NCI-H524 (cell line): ENCODE results near the gene FBXL16.
"Not testable (repeated sequence)": the region's sequence is repeated elsewhere in the genome, so short reads cannot be mapped to it uniquely, and the experiment has no call there.

Experiments used
- DNase-seq, 2 experiments: peaks; one replicate each; lab custom pipeline; 2025; lab: John Stamatoyannopoulos, UW

Gene FBXL16

DNA sequence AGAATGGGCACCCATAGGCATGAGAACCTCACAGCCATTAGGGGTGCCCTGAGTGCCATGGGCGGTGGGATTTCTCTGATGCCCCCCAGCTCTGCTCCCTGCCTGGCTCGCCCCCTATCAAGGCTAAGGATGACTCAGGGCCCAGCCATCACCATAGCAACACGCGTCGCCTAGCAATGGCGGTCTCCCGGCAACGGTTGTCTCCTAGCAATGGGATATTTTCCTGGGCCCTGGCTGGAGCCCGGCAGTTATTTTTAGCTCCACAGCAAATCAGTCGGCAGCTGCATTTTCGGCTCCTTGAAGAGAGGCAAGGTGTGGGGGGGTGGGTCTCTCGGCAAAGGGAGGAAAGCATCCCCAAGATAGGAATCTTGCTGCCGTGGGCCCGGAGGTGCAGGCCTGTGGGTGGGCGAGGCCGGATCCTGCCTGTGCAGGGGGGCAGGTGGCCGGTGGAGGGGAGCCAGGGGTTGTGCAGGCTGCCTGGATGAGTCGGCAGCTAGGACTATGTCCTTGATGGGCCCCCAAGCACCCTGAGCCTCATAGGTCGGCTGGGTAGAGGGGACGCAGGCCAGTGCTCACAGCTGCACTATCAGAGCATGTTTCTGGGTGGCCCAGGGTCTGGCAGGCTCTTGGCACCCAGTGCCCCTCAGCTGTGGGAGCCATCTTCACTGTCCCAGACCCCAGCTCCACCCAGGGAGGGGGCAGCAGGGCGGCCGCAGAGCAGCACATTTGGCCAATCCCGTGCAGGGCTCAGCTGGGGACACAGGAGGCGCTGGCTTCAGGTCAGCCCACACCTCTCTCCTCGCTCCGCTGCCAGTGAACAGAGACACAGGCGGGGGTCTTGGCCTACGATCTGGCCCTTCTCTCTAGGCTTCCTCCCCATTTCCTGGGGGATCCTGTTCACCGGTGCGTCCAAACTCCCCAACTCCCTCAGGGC lies 4.2 kb upstream of the FBXL16 start:
- DNase-seq: peak; percentile 86 to 96

GRCh38 chr16:708959-709358 lies 3.4 kb upstream of the FBXL16 start:
- no peak for DNase-seq

- DNase-seq: no peak
Measured at GRCh38 chr16:708019-708418, 2.4 kb upstream of the FBXL16 start.

GRCh38 chr16:707062-707538 lies 1.5 kb upstream of the FBXL16 start:
- DNase-seq: peak in 1 of 2 experiments; percentile 36

DNA sequence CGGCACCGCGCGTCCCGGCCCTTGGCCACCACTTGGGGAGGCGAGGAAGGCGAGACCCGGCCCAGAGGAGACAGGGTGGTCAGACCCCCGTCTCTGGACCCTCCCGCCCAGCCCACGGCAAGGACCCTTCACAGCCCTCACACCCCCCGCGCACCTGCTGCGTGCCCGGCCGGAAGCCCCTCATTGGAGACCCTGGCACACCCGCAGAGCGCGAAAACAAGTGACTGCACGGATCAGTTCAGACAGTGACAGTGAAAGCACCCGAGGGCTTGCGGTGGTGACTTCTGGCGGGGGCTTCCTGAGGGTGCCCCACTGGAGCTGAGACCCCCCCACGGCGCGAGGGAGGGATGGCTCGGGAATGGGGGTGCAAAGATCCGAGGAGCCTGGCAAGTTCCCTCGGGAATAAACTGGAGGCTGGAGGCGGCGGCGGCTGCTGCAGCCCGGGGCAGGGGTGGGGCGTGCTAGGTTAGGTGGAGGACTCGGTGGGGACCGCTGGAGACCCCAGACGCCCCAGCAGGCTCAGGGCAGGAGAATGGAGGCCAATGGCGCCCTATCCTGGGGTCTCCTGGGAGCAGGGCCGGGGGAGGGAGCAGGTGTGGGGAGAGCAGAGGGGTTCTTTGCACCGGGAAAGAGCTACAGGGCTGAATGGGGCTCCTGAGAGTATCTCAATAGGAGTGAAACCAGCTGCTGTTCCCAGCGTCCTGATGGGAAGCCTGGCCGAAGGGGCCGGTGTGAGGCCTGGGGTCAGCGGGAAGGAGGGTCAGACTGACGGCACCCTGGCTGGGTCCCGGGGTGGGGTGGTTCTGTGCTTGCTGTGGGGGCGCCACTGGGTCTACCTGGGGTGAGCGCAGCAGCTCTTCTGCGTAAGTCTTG lies 824 bp upstream of the FBXL16 start:
- DNase-seq: peak in 1 of 2 experiments; percentile 40

GRCh38 chr16:704552-705380 lies 835 bp downstream of the FBXL16 start:
- peak in 1 of 2 experiments; percentile 35 for DNase-seq

- DNase-seq: no peak
Measured at GRCh38 chr16:704047-704446, 1.6 kb downstream of the FBXL16 start.

DNA sequence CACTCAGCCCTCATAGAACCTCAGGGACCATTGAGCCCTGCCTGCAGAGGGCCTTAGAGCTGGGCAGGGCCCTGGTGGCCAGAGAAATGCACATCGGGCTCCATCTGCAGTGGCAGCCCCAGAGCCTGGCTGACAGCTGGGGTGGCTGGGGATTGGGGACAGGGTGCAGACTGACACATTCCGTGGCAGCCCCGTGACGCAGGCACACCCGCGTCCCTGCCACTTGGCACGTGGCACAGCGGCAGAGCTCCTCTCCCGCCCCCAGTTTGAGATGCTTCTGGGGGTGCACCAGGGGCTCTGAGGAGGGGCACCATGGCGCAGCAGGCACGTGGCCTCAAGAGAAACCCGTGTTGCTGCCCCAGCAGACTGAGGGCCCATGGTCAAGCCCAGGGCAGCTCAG lies 2.2 kb downstream of the FBXL16 start:
- no peak for DNase-seq

GRCh38 chr16:702341-702740 lies 3.3 kb downstream of the FBXL16 start:
- no peak for DNase-seq

DNA sequence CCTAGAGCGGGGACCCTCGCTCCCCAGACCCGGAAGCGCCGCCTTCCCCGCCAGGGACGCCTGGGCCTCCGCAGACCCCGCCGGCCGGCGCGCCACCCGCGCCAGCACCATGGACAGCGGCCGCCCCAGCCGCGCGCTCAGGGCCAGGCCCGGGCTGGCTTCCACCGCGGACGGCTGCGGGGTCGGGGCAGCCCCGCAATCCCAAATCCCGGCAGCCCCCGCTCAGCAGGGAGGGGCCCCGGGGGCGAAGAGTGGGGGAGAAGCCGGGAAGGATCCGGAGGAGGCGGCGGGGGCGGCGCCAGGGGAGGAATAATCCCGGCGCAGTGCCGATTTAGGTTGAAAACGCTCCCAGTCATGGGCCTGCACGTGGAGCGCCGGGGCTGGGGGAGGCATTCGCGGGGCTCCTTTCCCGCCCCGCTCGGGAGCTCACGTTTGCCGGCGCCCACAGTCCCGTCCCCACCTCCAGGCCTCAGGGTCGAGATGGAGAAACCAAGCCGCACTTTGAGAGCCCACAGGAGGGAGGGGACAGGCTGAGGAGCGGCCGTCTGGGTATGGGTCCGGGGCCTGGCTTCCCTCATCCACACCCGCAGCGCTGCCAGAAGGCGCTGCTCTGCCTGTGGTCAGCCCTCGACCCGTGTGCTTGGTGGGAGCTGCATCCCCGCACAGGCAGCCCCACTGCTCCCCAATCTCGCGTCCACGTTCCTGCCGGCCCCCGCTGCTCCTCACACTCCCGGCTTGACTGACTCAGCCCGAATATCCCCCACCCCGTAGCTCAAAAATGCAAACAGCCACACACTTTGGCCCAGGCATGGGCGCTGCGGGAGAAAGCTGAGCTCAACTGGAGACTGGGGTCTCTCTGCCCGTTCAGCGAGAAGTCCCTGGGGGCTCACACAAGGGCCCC lies 4.7 kb downstream of the FBXL16 start:
- no peak for DNase-seq

DNA sequence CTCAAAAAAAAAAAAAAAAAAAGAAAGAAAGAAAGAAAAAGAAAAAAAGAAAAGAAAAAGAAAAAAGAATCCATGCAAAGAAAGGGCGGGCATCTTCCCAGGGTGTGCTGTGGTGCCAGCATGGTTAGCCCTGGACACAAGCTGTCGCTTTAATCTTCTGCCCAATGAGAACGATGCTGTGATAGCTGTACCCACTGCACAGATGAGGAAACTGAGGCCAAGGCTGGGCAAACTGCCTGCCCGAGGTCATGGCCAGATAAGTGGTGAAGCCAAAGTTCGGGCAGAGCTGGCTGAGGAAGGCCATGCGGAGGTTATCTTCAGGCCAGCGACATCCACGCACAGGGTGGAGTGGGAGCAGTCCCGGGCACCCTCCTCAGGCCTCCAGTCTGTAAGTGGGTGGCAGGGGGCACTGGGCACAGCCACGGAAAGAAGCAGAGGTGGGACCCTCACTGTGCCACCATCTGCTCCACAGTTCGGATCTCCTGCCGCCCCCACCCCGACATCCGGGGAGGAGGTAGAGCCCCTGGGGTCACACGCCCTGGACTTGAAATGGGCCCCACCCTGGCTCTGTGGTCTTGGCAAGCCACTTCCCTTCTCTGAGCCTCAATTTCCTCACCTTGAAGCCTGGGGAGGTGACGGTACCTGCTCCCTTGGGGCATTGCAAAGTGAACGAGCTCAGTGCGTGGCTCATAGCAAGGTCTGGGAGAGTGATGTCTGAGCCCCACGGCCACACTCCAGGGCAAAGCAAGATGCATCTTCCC lies 6.5 kb downstream of the FBXL16 start:
- no peak for DNase-seq

DNA sequence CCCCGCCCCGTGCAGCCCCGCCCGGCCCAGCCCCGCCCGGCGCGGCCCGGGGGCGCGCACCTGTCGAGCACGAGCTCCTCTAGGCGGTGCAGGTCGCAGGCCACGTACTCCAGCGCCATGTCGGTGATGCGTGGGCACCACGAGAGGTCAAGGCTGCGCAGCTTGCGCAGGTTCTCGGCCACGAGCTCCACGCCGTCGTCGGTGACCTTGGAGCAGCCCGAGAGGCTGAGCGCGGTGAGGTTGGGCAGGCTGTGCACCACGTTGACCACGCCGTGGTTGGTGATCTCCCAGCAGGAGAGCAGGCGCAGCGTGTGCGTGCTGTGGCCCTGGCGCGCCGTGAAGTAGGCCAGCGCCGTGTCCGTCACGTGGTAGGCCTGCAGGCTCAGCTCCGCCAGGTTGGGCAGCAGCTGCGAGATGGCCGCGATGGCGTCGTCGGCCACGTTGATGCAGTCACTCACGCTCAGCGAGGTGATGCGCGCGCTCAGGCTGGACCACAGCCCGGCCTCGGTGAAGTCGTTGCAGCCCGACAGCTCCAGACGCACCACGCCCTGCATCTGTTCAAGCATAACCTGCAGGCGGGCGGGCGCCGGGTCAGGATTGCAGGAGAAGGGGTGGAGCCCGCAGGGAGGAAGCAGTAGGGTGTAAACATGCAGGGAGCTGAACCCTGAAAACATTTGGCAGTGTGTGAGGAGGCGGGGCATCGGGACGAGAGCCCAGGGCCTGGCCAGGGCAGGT lies 10.1 kb downstream of the FBXL16 start:
- no peak for DNase-seq

DNA sequence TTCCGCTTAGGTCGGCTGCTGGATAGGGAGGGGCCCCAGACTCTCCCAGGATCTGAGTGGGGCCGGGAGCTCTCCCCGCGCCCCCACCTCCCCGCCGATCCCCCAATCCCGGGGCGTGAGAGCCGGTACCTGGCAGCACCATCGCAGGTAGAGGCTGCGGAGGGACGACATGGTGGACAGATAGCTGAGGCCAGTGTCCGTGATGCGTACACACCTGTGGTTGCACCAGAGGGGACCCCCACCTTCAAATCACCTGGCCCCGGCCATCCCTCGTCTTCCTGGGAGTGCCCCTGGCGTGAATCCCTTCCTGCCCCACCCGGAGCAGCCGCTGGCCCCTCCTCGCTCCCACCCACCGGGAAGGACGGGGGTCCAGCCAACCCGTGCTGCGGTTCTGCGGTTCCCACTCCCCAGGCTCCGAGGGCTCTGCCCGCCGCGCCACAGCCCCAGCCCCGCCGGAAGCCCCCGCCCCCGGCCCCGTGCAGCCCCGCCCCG lies 10.7 kb downstream of the FBXL16 start:
- DNase-seq: no peak

- no peak for DNase-seq
Measured at GRCh38 chr16:694187-694862, 11.3 kb downstream of the FBXL16 start.

DNA sequence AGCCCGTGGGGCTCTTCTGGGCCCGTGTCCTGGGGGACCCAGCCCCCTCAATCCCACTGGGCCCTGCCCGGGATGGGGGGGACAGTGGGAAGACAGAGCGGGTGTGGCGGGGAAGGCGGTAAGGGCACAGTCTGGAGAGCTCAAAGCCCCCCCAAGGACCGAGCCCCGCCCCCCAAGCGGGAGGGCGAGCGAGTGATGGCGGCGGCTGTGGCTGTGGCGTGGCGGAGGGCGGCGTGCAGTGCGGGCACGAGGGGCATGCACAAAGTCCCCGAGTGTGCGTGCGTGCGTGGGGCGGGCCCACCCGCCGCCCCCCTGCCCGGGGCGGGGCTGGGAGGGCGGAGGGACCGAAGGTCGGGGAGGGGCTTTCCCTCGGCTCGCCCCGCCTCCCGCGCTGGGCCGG lies 11.8 kb downstream of the FBXL16 start:
- DNase-seq: no peak

DNA sequence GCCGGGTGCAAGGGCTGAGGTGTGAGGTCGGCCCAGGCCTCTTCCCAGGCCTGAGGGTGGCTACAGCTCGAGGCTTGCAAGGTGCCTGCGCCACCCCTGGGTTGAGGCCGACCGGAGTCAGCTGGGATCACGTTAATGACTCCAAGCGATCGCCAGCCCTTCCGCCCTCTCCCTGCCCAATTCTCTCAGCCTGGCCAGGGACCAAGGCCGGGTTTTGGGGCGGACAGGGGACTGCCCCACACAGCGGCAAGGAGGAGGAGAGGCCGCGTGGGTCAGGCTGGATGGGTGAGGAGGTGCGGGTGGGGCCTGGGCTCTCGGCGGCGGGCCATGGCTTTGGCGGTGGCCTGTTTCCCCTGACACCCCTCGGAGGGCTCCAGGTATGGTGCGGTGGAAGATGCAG lies 12.2 kb downstream of the FBXL16 start:
- DNase-seq: no peak

- no peak for DNase-seq
Measured at GRCh38 chr16:692356-693108, 13.1 kb downstream of the FBXL16 start.

- not testable (repeated sequence) for DNase-seq
Measured at GRCh38 chr16:691242-691641, 14.4 kb downstream of the FBXL16 start.
